ENCODE measurements around the gene CTSH. TPM values are rescaled to one million over a fixed set of nuclear protein-coding genes. Genes with fewer than 3 reads are reported as not detected.

CTSH gene
- total RNA-seq, 1 experiment from 2014 or later, result 20.4 TPM

DNA sequence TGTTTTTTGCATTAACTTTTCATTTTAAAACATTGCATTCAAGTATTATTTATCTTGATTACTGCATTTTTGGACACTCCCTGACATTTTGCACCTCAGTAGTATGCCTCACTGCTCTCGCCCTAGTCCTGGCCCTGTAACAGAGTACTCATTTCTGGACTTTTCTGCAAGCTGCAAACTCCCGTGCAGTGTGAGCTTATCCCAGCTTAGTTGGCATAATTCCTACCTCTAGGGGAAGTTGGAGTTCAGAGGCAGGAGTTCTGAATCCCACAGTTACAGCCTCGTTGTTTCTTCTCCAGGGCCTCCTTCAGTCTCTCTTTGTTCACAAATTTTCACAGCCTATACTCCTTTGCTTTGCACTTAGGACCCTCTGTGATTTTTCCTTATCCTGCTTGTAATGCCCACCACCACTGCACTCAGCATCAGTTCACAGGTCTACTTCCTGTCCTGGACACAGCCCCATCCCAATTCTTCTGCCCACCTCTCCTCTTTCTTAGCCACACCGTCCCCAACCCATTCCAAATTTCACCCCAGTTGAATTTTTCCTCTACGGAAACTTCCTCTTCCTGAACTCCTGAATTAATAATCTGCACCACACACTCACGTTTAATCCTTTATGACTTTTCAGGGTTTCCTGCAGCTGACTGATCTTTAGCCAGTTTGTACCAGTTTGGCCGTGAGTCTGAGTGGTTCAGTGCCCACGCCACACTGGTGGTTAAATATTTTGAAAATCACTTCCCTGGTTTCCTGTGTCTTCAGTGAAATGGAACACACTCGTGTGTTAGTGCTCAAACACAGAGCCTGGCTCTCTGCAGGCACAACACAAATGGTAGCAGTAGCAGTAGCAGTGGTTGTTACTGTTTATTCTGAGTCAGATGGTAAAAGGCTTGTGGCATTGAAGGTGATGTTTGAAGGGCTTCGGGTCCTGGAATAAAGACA is 6.3 kb upstream of the CTSH start (continued):
- TF ChIP-seq, protein P1, sequence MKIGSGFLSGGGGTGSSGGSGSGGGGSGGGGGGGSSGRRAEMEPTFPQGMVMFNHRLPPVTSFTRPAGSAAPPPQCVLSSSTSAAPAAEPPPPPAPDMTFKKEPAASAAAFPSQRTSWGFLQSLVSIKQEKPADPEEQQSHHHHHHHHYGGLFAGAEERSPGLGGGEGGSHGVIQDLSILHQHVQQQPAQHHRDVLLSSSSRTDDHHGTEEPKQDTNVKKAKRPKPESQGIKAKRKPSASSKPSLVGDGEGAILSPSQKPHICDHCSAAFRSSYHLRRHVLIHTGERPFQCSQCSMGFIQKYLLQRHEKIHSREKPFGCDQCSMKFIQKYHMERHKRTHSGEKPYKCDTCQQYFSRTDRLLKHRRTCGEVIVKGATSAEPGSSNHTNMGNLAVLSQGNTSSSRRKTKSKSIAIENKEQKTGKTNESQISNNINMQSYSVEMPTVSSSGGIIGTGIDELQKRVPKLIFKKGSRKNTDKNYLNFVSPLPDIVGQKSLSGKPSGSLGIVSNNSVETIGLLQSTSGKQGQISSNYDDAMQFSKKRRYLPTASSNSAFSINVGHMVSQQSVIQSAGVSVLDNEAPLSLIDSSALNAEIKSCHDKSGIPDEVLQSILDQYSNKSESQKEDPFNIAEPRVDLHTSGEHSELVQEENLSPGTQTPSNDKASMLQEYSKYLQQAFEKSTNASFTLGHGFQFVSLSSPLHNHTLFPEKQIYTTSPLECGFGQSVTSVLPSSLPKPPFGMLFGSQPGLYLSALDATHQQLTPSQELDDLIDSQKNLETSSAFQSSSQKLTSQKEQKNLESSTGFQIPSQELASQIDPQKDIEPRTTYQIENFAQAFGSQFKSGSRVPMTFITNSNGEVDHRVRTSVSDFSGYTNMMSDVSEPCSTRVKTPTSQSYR (CRISPR knock-in tag; IDR thresholded peaks at IDR 0.05), result no peak
- no peak for TF ChIP-seq FOXK1 (CRISPR knock-in tag; IDR thresholded peaks at IDR 0.05)
- TF ChIP-seq, protein P2, sequence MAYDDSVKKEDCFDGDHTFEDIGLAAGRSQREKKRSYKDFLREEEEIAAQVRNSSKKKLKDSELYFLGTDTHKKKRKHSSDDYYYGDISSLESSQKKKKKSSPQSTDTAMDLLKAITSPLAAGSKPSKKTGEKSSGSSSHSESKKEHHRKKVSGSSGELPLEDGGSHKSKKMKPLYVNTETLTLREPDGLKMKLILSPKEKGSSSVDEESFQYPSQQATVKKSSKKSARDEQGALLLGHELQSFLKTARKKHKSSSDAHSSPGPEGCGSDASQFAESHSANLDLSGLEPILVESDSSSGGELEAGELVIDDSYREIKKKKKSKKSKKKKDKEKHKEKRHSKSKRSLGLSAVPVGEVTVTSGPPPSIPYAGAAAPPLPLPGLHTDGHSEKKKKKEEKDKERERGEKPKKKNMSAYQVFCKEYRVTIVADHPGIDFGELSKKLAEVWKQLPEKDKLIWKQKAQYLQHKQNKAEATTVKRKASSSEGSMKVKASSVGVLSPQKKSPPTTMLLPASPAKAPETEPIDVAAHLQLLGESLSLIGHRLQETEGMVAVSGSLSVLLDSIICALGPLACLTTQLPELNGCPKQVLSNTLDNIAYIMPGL (CRISPR knock-in tag; IDR thresholded peaks at IDR 0.05), result no peak
- no peak for TF ChIP-seq ETV6 (CRISPR knock-in tag; IDR thresholded peaks at IDR 0.05)
- no peak for TF ChIP-seq ZNF232 (CRISPR knock-in tag; IDR thresholded peaks at IDR 0.05)
- TF ChIP-seq SMAD3 (CRISPR knock-in tag; IDR thresholded peaks at IDR 0.05; ENCODE audit: borderline replicate concordance), result no peak
- TF ChIP-seq ZSCAN18 (CRISPR knock-in tag; IDR thresholded peaks at IDR 0.05), result no peak
- no peak for TF ChIP-seq SOX15 (CRISPR knock-in tag; IDR thresholded peaks at IDR 0.05)
- TF ChIP-seq, protein P3, sequence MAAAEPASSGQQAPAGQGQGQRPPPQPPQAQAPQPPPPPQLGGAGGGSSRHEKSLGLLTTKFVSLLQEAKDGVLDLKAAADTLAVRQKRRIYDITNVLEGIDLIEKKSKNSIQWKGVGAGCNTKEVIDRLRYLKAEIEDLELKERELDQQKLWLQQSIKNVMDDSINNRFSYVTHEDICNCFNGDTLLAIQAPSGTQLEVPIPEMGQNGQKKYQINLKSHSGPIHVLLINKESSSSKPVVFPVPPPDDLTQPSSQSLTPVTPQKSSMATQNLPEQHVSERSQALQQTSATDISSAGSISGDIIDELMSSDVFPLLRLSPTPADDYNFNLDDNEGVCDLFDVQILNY (CRISPR knock-in tag; IDR thresholded peaks at IDR 0.05), result no peak

GRCh38 chr15:78950343-78950742 is 5.5 kb upstream of the CTSH start:
- ATAC-seq, result no peak
- POLR2A ChIA-PET, result no interaction called here
- TF ChIP-seq IRF1 (CRISPR knock-in tag; IDR thresholded peaks at IDR 0.05) (no peak), STAT6 (CRISPR knock-in tag; conservative IDR thresholded peaks at IDR 0.05; ENCODE audit: low read depth) (no peak), NR1H2 (CRISPR knock-in tag; IDR thresholded peaks at IDR 0.05) (no peak), FOXP4 (CRISPR knock-in tag; IDR thresholded peaks at IDR 0.05) (no peak), CBFB (CRISPR knock-in tag; IDR thresholded peaks at IDR 0.05; ENCODE audit: low read depth) (no peak)
- TF ChIP-seq, protein P4, sequence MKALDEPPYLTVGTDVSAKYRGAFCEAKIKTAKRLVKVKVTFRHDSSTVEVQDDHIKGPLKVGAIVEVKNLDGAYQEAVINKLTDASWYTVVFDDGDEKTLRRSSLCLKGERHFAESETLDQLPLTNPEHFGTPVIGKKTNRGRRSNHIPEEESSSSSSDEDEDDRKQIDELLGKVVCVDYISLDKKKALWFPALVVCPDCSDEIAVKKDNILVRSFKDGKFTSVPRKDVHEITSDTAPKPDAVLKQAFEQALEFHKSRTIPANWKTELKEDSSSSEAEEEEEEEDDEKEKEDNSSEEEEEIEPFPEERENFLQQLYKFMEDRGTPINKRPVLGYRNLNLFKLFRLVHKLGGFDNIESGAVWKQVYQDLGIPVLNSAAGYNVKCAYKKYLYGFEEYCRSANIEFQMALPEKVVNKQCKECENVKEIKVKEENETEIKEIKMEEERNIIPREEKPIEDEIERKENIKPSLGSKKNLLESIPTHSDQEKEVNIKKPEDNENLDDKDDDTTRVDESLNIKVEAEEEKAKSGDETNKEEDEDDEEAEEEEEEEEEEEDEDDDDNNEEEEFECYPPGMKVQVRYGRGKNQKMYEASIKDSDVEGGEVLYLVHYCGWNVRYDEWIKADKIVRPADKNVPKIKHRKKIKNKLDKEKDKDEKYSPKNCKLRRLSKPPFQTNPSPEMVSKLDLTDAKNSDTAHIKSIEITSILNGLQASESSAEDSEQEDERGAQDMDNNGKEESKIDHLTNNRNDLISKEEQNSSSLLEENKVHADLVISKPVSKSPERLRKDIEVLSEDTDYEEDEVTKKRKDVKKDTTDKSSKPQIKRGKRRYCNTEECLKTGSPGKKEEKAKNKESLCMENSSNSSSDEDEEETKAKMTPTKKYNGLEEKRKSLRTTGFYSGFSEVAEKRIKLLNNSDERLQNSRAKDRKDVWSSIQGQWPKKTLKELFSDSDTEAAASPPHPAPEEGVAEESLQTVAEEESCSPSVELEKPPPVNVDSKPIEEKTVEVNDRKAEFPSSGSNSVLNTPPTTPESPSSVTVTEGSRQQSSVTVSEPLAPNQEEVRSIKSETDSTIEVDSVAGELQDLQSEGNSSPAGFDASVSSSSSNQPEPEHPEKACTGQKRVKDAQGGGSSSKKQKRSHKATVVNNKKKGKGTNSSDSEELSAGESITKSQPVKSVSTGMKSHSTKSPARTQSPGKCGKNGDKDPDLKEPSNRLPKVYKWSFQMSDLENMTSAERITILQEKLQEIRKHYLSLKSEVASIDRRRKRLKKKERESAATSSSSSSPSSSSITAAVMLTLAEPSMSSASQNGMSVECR (CRISPR knock-in tag; IDR thresholded peaks at IDR 0.05; ENCODE audit: borderline replicate concordance), result no peak

More at GRCh38 chr15:78950343-78950742, 5.5 kb upstream of the CTSH start:
- DNase-seq (ENCODE audit: low spot score), result no peak
- Mint-ChIP-seq H3K36me3 (no peaks in the 10 kb centered on the region), H3K27ac (no peak overlapping the region), H3K4me3 (no peak overlapping the region), H3K9me3 (no peaks in the 10 kb centered on the region), H3K4me1 (peaks cover 18% of the 10 kb centered on the region), H3K27me3 (ENCODE audit: low read depth) (peaks cover 20% of the 10 kb centered on the region)
- CTCF ChIA-PET, result interaction anchor here (1.2 to 3.1 kb wide), 4 partner anchors 18 to 57 kb away, joined by 3 to 14 read pairs (median 7); no protein-coding TSS in a partner anchor
